Caco-2 (cell line): ENCODE results near the gene SLC5A10. TPM values are rescaled to one million over a fixed set of nuclear protein-coding genes. Genes with fewer than 3 reads are reported as not detected.

ENCODE experiments used
- BruUV-seq: library from RNA; stranded (reverse); fragments of 400-500 nt; replicated peaks from 2 replicates; lab custom pipeline; 2021; lab: Mats Ljungman, UMichigan
- CTCF ChIA-PET: fragments of 300-600 bp; sonication (Branson Sonifier 250); formaldehyde crosslinking; loops from one replicate; lab custom pipeline; 2022; ENCODE audit warnings: antibody characterized with exemption; lab: Charles Lee
- POLR2A ChIA-PET: fragments of 300-600 bp; sonication (Branson Sonifier 250); formaldehyde crosslinking; loops from one replicate; lab custom pipeline; 2022; ENCODE audit warnings: antibody characterized with exemption; lab: Charles Lee
- DNase-seq, 2 experiments: peaks; one replicate each; pipeline versions ENCODE4 v3.0.0 to v3.0.0-alpha.2; 2020 to 2022
- H3K27me3 ChIP-seq: replicated peaks from 2 replicates; pipeline ENCODE4 v1.6.0; 2011; ENCODE audit warnings: low read length; ENCODE audit not compliant: control insufficient read depth, insufficient read depth
- H3K36me3 ChIP-seq: 2 replicates; pipeline ENCODE4 v1.5.1; 2011; ENCODE audit warnings: low read length; ENCODE audit not compliant: control insufficient read depth, insufficient read depth
- H3K4me1 ChIP-seq: fragments of 250-450 bp; sonication (Bioruptor Pico); 2 replicates; pipeline ENCODE4 v1.5.1; 2020; ENCODE audit warnings: mild to moderate bottlenecking
- H3K4me3 ChIP-seq: 2 replicates; pipeline ENCODE4 v1.5.1; 2011; ENCODE audit warnings: low read depth, mild to moderate bottlenecking, control low read depth, low read length
- H3K9me3 ChIP-seq: fragments of 250-450 bp; sonication (Bioruptor Pico); 2 replicates; pipeline ENCODE4 v1.5.1; 2020; ENCODE audit warnings: mild to moderate bottlenecking, moderate library complexity
- H3K27ac Mint-ChIP-seq: one replicate; pipeline ENCODE4 v1.8.0; 2022; ENCODE audit warnings: mixed read lengths; ENCODE audit not compliant: unreplicated experiment
- H3K27me3 Mint-ChIP-seq: one replicate; pipeline ENCODE4 v1.8.0; 2022; ENCODE audit warnings: mixed read lengths; ENCODE audit not compliant: insufficient read depth, unreplicated experiment
- H3K36me3 Mint-ChIP-seq: one replicate; pipeline ENCODE4 v1.8.0; 2022; ENCODE audit warnings: mild to moderate bottlenecking, mixed read lengths; ENCODE audit not compliant: insufficient read depth, unreplicated experiment
- H3K4me1 Mint-ChIP-seq: one replicate; pipeline ENCODE4 v1.8.0; 2022; ENCODE audit warnings: low read depth, mixed read lengths; ENCODE audit not compliant: unreplicated experiment
- H3K4me3 Mint-ChIP-seq: one replicate; pipeline ENCODE4 v1.8.0; 2022; ENCODE audit warnings: mild to moderate bottlenecking, moderate library complexity, mixed read lengths; ENCODE audit not compliant: unreplicated experiment
- H3K9me3 Mint-ChIP-seq: one replicate; pipeline ENCODE4 v1.8.0; 2022; ENCODE audit warnings: mixed read lengths; ENCODE audit not compliant: unreplicated experiment
- CTCF ChIP-seq, 2 experiments: fragments of 200-600 bp in 1 of 2; IDR thresholded peaks; 1 replicate in 1 of 2; 2 replicates in 1 of 2; pipeline versions ENCODE4 v1.5.1 to v1.8.0; 2011 to 2022; ENCODE audit warnings: antibody characterized with exemption in 1 of 2, control low read depth in 1 of 2, inconsistent platforms in 1 of 2, low read depth in 1 of 2, low read length in 1 of 2, mild to moderate bottlenecking in 1 of 2, moderate library complexity in 1 of 2; ENCODE audit not compliant: insufficient read depth in 1 of 2, severe bottlenecking in 1 of 2, unreplicated experiment in 1 of 2
- intact Hi-C: fragments of 100-400 bp; cut with micrococcal nuclease; formaldehyde crosslinking; loops from one replicate; pipeline ENCODE4 v1.10.0; 2022; ENCODE audit not compliant: unreplicated experiment
- total RNA-seq: library from RNA; stranded (reverse); gene quantifications from 2 replicates; pipeline ENCODE4 v1.2.3, GENCODE V29; 2022

SLC5A10 gene
- total RNA-seq, 1 experiment from 2014 or later: 0.27 TPM

DNA sequence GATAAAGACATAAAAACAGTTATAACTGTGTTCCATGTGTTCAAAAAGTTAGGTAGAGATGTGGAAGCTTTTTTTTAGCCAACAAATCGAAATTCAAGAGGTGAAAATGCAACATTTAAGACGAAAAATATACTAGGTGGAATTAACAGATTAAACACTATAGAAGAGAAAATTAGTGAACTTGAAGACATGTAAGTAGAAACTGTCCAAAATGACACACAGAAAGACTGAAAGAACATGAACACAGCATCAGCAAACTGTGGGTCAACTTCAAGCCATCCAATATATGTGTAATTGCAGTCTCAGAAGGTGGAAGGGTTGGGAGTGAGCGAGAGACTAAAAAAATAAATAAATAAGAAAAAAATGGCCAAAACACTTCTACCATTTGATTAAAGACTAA is 43.3 kb downstream of the SLC5A10 start:
- Mint-ChIP-seq H3K27me3 (no peaks in the 10 kb centered on the region), H3K4me1 (peaks cover under 1% of the 10 kb centered on the region), H3K27ac (no peak overlapping the region), H3K9me3 (peaks cover 14% of the 10 kb centered on the region), H3K4me3 (no peak overlapping the region), H3K36me3 (peaks cover 64% of the 10 kb centered on the region)
- H3K4me1 ChIP-seq: peaks cover 2% of the 10 kb centered on the region; the same call in 1 of the 2 replicates
- no peak for TF ChIP-seq CTCF (IDR thresholded peaks at IDR 0.05; ENCODE audit: insufficient read depth in 1 of 2, low read depth in 1 of 2, low read length in 1 of 2, severe bottlenecking in 1 of 2, unreplicated experiment in 1 of 2)
- ChIA-PET POLR2A (no interaction called here), CTCF (no interaction called here)
- BruUV-seq: no TSS peak
- no peak for DNase-seq
- intact Hi-C loops: no loop called here
- H3K4me3 ChIP-seq: no peak overlapping the region
- H3K27me3 ChIP-seq: no peaks in the 10 kb centered on the region
- peaks cover 7% of the 10 kb centered on the region; the same call in 1 of the 2 replicates for H3K9me3 ChIP-seq
- H3K36me3 ChIP-seq: no peaks in the 10 kb centered on the region; the same call in none of the 2 replicates

DNA sequence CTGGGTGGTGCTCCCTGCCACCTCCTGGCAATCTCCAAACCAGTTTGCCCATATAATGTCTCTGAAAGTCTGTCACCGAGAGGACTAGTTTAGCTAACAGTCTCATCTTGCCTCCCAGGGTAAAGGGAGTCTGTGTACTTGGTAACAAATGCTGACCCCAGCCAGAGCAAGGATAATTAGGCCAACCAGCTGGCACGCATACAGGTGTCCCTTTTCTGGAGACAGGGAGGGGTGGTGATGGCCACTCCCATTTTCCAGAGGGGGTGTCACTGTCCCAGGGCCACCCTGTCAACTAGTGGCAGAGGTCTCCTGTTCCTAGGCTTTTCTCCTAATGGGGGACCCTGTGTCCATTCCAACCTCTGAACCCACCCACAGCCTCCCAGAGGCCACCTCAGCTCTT is 44.5 kb downstream of the SLC5A10 start:
- Mint-ChIP-seq H3K27ac (no peak overlapping the region), H3K9me3 (peaks cover 14% of the 10 kb centered on the region), H3K27me3 (no peaks in the 10 kb centered on the region), H3K36me3 (peaks cover 68% of the 10 kb centered on the region), H3K4me3 (no peak overlapping the region), H3K4me1 (no peaks in the 10 kb centered on the region)
- no peak overlapping the region for H3K4me3 ChIP-seq
- H3K36me3 ChIP-seq: no peaks in the 10 kb centered on the region; the same call in none of the 2 replicates
- peaks cover 7% of the 10 kb centered on the region; the same call in 1 of the 2 replicates for H3K9me3 ChIP-seq
- no TSS peak for BruUV-seq
- no peak for TF ChIP-seq CTCF (IDR thresholded peaks at IDR 0.05; ENCODE audit: insufficient read depth in 1 of 2, low read depth in 1 of 2, low read length in 1 of 2, severe bottlenecking in 1 of 2, unreplicated experiment in 1 of 2)
- POLR2A ChIA-PET: no interaction called here
- H3K27me3 ChIP-seq: no peaks in the 10 kb centered on the region
- H3K4me1 ChIP-seq: peaks cover 7% of the 10 kb centered on the region; the same call in 1 of the 2 replicates
- DNase-seq: no peak
- CTCF ChIA-PET: no interaction called here
- intact Hi-C loops: no loop called here

DNA sequence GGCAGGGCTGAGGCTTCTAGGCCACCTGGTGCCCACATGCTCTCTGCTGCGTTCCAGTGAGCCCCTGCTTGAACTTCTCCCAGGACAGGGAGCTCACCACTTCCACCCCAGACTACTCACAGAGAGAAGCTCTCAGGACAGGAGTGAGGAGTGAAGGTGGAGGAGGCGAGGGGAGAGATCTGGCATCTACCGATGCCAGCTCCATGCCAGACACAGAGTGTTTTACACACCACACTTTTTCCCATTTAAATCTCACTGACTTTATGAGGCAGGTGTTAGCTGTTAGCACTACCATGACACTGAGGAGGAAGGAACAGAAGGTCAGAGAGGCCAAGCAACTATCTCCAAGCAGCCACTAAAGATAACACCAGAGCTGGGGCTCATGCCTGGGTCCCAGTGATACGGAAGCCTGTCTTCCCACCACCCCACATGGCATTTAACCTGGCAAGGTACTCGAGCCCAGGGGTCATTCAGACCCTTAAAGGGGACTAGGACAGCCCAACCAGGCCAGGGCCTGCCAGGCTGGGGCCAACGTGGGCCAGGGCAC is 45.8 kb downstream of the SLC5A10 start:
- Histone ChIP-seq H3K27me3 (no peaks in the 10 kb centered on the region), H3K4me3 (no peak overlapping the region), H3K9me3 (peaks cover 7% of the 10 kb centered on the region; the same call in 1 of the 2 replicates), H3K36me3 (no peaks in the 10 kb centered on the region; the same call in 1 of the 2 replicates), H3K4me1 (peaks cover 7% of the 10 kb centered on the region)
- peaks cover 76% of the 10 kb centered on the region for H3K36me3 Mint-ChIP-seq
- BruUV-seq: no TSS peak
- intact Hi-C loops: no loop called here
- peaks cover 7% of the 10 kb centered on the region for H3K4me1 Mint-ChIP-seq
- ChIA-PET POLR2A (no interaction called here), CTCF (no interaction called here)
- DNase-seq: no peak
- no peak overlapping the region for H3K4me3 Mint-ChIP-seq
- H3K9me3 Mint-ChIP-seq: peaks cover 14% of the 10 kb centered on the region
- TF ChIP-seq CTCF (IDR thresholded peaks at IDR 0.05; ENCODE audit: insufficient read depth in 1 of 2, low read depth in 1 of 2, low read length in 1 of 2, severe bottlenecking in 1 of 2, unreplicated experiment in 1 of 2): no peak
- H3K27me3 Mint-ChIP-seq: no peaks in the 10 kb centered on the region
- no peak overlapping the region for H3K27ac Mint-ChIP-seq
